HG03039 (cell line): ENCODE results near the gene VWA3A.
"Not testable (repeated sequence)": the region's sequence is repeated elsewhere in the genome, so short reads cannot be mapped to it uniquely, and the experiment has no call there.

Source experiments
- ATAC-seq: cut with Tn5 transposase; IDR thresholded peaks from one replicate; pipeline ENCODE4 v1.9.1; 2021; ENCODE audit warnings: mild to moderate bottlenecking, moderate library complexity; ENCODE audit not compliant: unreplicated experiment

VWA3A gene

DNA sequence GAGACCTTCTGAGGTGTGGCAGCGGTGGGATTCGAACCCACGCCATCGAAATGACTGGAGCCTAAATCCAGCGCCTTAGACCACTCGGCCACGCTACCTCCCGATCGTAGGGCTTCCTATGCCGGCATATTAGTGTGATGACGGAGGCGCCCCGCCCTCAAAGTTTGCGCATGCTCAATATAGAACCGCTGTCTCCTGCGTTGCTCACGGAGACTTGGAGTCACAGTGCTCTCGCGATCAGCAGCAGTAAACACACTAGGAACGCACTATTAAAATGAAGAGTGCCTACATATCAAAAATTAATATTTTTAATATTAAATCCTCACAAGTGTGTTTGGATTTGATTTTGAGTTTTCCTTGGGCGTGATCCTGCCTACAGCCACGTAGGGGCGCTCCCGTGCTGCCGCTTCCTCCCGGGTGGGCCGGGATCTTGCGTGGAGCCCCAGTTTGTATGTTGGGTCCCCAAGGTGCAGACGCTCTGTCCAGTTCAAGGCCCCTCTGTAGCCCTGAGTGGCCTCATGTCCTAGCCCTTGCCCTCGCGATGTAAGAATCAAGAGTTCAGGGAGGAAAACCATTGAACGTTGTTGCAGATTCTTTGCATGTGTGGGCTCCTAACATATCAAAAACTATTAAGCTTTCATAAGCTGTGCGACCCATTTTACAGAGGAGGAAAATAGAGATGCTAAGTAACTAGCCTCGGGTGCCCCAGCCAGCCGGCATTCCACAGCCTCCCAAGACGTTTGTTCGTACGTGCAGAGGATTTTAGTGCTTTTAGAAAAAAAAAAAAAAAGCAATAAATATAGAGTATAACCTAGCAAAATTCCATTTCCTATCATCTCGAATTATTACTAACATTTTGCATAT is 103.6 kb downstream of the VWA3A start:
- ATAC-seq = no peak

DNA sequence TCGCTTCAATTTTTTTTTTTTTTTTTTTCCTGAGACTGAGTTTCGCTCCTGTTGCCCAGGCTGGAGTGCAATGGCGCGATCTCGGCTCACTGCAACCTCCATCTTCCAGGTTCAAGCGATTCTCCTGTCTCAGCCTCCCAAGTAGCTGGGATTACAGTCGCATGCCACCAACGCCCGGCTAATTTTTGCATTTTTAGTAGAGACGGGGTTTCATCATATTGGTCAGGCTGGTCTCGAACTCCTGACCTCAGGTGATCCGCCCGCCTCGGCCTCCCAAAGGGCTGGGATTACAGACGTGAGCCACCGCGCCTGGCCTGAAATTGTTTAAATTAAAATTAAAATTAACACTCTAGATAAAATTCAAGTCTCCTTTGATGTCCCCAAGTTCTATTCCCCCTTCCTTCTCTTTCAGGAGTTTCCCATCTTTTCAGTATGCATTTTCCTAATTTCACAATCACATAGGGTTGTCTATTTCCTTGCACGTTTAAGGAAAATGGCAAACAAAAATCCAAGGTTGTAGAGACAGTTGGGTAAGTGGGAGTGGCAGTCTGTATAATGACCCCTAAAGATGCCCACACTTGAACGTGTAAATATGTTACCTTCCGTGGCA is 104.3 kb downstream of the VWA3A start:
- not testable (repeated sequence) for ATAC-seq

DNA sequence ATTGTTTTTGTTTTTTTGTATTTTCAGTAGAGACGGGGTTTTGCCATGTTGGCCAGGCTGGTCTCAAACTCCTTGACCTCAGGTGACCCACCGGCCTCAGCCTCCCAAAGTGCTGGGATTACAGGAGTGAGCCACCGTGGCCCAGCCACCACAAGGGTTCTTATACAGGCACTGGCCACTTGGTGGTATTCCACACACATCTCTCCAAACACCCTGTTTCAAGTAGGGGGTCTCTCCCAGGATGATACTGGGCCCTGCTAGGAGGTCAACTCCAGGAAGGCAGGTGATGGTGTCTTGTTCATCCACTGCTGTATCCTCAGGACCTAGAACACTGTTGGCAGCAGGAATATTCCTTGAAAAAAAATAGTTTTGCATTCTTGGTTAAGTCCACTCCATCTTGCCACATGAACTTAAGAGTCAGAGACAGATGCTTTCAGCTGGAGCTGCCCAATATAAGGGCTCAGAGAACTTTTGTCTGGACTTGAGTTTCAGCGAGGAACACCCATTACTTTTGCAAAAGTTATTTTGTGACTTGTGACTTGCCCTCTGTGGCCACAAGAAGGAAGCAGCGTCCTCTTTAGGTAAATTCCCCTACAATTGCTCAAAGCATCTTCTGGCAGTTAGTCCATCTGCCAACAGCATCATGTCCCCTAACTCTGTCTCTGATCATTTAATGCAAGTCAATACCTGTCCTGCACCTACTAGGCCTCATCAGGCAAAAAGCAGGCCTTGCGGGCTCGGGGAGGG is 106.4 kb downstream of the VWA3A start:
- ATAC-seq = no peak

DNA sequence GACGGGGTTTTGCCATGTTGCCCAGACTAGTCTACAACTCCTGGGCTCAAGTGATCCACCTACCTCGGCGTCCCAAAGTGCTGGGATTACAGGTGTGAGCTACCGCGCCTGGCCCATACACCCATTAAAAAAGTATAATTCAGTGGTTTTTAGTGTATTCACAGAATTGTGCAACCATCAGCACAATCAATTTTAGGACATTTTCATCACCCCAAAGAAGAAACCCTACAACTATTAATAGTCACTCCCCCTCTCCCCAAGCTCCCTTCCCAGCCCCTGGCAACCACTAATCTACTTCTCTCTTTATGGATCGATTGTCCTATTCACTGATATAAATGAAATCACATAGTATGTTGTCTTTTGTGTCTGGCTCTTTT is 109.9 kb downstream of the VWA3A start:
- no peak for ATAC-seq

DNA sequence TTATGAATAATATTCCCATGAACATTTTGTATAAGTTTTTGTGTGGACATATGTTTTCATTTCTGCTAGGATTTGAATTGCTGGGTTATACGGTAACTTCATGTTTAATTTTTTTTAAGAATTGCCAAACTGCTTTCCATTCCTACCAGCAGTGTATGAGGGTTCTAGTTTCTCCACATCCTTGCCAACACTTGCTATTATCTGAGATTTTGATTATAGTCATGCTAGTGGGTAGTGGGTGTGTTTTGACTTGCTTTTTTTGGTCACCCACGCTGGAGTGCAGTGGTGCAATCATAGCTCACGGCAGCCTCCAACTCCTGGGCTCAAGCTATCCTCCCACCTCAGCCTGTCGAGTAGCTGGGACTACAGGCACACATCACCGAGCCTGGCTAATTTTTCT is 110.8 kb downstream of the VWA3A start:
- ATAC-seq = no peak

DNA sequence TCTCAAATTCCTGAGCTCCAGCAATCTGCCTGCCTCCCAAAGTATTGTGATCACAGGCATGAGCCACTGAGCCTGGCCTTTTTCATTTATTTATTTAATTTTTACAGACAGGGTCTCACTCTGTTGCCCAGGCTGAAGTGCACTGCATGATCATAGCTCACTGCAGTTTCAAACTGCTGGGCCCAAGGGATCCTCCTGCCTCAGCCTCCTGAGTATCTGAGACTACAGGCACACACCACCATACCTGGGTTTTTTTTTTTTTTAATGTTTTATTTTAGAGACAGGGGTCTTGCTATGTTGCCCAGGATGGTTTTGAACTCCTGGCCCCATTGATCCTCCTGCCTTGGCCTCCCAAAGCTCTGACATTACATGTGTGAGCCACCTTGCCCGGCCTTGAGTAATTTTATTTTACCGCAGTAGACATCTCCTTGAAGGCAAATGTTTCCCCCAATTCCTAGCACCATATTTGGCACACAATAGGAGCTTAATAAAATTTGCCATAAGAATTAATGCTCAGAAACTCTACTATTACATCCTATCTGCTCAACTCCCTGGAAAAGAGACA is 111.8 kb downstream of the VWA3A start:
- ATAC-seq = no peak

DNA sequence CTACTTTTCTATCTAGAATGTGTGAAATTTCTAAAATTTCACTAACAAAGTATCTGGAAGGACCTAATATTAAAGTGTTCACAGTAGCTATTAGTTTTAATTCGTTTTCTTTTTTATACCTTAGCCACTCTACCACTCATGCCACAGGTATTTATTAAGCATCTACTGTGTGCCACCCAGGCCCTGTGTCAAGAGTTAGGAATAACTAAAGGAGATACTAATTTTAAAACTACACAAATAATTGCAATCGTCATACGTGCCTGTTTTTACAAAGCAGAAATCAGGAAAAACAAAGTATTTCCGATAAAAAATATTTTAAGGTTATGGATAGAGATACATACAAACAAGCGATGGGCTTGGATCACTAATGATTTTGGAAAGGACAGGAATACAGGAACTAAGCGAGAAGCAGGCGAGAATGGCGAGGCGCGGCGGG is 113.3 kb downstream of the VWA3A start:
- ATAC-seq = no peak

DNA sequence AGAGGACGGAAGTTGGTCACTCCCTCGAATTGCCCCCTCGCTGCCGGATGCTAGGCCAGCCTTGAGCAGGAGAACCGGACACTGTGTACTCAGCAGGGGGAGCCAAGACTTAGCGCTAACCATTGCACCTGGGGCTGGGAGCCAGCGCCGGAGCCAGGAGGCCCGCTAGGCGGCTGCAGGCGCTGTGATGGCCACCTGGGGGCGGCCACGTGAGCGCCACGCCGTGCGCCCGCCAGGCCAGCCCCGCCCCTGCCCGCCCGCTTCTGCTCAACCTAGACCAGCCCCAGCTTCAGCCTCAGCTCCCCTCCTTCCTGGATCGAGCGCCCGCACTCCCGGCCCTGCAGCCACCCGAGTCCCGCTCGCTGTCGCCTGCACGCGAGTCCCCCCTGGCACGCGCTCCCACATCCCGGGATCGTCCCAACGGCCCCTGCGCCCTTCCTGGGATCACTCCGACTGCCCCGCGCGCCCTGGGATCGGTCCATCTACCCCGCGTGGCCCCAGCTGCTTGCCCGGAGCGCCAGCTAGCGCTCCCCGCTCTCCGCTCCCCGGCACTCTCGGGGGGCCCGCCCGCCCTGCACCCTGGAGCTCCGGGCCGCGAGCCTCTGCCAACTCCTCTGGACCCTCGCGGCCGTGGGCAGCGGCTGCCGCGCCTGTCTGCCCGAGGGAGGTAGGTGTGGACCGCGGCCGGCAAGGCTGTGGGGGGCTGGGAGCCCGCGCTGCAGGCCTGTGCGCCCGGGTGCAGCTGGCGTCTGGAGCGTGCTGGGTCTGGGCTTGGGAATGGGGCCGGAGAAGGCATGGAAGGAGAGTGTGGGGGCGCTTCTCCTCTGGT is 113.9 kb downstream of the VWA3A start, which contains the start of gene EEF2K:
TSS of gene EEF2K (plus strand) at position 266 of the 829 bp plus-strand sequence. CDS start 19,452 bp downstream, outside the sequence.
- peak; percentile 67 for ATAC-seq
